Kidney epithelial cell (primary cell): ENCODE data around the gene PRELID1. TPM values are rescaled to one million over a fixed set of nuclear protein-coding genes. Genes with fewer than 3 reads are reported as not detected.

Experiments
- DNase-seq: peaks from one replicate; pipeline ENCODE4 v3.0.0-alpha.2; 2010; ENCODE audit warnings: low read depth
- H3K27me3 ChIP-seq: 2 replicates; pipeline ENCODE4 v1.6.0; 2011; ENCODE audit warnings: low read length; ENCODE audit not compliant: control insufficient read depth, insufficient read depth
- H3K36me3 ChIP-seq: 2 replicates; pipeline ENCODE4 v1.5.1; 2011; ENCODE audit warnings: low read length; ENCODE audit not compliant: control insufficient read depth, insufficient read depth
- H3K4me3 ChIP-seq: 2 replicates; pipeline ENCODE4 v1.5.1; 2011; ENCODE audit warnings: low read depth, mild to moderate bottlenecking, control low read depth, low read length
- total RNA-seq: library from RNA; depleted of rRNA; stranded (reverse); fragments of >200 nt; gene quantifications from 2 replicates; pipeline ENCODE4 v1.2.3, GENCODE V29; 2015
- TF ChIP-seq, protein P1 (sequence below): IDR thresholded peaks from 2 replicates; pipeline ENCODE4 v1.5.1; 2011; ENCODE audit warnings: mild to moderate bottlenecking, moderate library complexity, low read length, control low read depth, inconsistent platforms; ENCODE audit not compliant: insufficient read depth, poor library complexity, severe bottlenecking

The PRELID1 gene
- total RNA-seq, 1 donor from 2014 or later: 178 TPM

DNA sequence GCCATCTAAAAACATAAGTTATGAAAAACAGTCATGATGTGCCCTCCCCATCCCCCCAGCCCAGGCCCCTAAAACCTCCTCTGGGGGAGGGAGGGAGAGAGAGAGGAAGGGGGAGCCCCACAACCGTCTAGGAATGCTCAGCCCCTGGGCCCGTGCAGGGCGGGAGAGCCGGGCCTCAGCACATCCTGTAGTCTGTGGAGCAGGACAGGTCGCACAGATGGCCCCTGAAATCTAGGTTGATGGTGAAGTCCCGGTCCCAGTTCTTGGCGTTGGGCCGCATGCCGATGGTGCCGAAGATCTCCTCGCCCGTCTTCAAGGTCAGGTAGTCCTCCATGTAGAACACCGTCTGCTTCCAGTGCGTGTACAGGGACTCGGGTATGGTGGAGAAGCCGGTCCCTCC, 38.2 kb upstream of the PRELID1 start:
- H3K36me3 ChIP-seq: peaks cover 3% of the 10 kb centered on the region
- H3K4me3 ChIP-seq: no peak overlapping the region
- H3K27me3 ChIP-seq: no peaks in the 10 kb centered on the region
- DNase-seq: no peak
- TF ChIP-seq, protein P1, sequence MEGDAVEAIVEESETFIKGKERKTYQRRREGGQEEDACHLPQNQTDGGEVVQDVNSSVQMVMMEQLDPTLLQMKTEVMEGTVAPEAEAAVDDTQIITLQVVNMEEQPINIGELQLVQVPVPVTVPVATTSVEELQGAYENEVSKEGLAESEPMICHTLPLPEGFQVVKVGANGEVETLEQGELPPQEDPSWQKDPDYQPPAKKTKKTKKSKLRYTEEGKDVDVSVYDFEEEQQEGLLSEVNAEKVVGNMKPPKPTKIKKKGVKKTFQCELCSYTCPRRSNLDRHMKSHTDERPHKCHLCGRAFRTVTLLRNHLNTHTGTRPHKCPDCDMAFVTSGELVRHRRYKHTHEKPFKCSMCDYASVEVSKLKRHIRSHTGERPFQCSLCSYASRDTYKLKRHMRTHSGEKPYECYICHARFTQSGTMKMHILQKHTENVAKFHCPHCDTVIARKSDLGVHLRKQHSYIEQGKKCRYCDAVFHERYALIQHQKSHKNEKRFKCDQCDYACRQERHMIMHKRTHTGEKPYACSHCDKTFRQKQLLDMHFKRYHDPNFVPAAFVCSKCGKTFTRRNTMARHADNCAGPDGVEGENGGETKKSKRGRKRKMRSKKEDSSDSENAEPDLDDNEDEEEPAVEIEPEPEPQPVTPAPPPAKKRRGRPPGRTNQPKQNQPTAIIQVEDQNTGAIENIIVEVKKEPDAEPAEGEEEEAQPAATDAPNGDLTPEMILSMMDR: no peak

DNA sequence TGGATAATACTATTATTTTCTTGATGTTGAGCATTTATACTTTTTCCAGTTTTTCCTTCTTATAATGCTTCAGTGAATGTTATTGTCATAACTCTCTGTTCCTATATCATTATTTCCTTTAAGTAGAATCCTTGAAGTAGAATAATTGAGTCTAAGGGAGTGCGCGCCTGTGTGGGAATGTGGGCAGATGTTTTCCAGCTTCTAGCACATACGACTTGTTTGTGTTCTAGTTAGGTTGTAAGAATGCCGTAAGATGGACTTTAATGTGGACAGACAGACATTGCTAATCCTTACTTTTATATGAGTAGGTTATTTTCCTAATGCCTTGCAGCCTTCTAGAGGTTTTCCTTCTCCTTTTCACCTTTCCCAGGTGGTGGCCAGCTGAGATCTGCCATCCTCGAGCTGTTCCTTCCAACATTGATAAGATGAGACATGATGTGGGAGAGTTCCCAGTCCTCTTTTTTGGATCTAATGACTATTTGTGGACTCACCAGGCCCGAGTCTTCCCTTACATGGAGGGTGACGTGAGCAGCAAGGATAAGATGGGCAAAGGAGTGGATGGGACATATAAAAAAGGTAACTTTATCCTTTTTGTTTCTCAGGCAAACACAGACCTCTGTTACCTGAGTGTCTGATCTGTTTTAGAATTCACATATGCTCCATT, 34.2 kb upstream of the PRELID1 start:
- H3K27me3 ChIP-seq: no peaks in the 10 kb centered on the region

DNA sequence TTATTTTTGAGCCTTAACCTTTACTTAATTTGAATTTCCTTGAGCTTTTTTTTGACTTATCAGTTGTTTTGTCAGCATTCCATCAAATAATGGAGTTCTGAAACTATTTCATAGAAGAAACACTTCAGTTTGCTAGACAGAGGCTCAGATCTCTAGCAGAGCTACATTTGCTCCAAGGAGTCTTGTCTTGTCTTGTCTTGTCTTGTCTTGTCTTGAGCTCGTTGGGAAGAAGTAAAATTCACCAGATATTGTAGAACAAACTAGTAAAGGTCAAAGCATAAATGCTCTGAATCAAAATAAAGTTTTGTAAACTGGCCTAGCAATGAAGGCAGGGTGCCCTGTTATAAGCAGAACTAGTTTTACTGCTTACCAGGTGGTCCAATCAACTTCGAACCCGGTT, 33.6 kb upstream of the PRELID1 start:
- H3K36me3 ChIP-seq: peaks cover 3% of the 10 kb centered on the region
- TF ChIP-seq, protein P1: no peak
- H3K4me3 ChIP-seq: no peak overlapping the region
- no peak for DNase-seq
- H3K27me3 ChIP-seq: no peaks in the 10 kb centered on the region

More for the DNA sequence above, 34.2 kb upstream of the PRELID1 start:
- TF ChIP-seq, protein P1: no peak
- DNase-seq: no peak
- Histone ChIP-seq H3K4me3 (no peak overlapping the region), H3K36me3 (peaks cover 3% of the 10 kb centered on the region)

DNA sequence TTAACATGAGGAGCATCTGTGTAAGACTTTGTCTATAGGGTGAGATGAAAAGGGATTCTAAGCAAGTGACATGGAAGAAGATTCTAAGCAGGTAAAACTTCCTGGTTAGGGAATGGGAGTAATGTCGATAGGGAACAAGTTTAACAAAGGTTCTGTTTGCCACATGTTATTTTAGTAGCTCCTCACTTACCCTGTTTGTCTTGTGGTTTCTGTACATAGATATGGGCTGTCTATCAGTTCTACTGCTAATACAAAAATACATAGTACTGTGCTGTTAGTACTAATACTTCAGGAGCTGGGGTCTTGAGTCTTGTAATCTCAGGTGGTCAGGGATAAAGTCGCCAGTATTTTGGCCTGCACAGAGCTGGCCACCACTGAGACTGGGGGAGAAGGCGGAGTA, 32.9 kb upstream of the PRELID1 start:
- Histone ChIP-seq H3K27me3 (no peaks in the 10 kb centered on the region), H3K4me3 (no peak overlapping the region), H3K36me3 (peaks cover 3% of the 10 kb centered on the region)
- DNase-seq: no peak
- TF ChIP-seq, protein P1: no peak

DNA sequence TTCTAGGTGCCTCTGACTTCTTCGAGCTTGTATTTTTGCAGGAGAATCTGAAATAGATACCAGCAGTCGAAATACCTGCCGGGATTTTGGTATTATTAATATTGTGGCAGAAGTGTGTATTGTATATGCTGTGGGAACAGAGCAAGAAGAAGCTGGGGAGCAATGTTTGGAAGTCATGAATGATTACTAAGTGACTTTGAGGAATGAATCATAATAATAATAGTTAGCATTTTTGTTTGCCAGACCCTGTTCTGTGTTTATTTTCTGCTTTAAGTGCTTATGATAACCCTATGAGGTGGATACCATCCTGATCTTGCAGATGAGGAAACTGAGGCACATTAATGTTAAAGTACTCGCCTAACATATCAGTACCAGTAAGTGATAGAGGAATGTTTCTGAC, 32.5 kb upstream of the PRELID1 start:
- Histone ChIP-seq H3K27me3 (no peaks in the 10 kb centered on the region), H3K4me3 (no peak overlapping the region), H3K36me3 (peaks cover 1% of the 10 kb centered on the region)
- TF ChIP-seq, protein P1: no peak
- DNase-seq: no peak

DNA sequence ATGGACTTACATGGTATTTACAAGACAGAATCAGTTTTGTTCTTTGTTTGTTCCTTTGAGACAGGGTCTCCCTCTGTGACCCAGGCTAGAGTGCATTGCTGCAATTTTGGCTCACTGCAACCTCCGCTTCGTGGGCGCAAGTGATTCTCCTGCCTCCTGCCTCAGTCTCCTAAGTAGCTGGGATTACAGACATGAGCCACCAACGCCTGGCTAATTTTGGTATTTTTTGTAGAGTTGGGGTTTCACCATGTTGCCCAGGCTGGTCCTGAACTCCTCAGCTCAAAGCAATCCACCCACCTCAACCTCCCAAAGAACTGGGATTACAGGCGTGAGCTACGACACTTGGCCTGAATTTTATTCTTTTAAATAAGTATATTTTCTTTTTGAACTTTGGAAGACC, 27.7 kb upstream of the PRELID1 start:
- DNase-seq: no peak
- H3K36me3 ChIP-seq: peaks cover 2% of the 10 kb centered on the region
- TF ChIP-seq, protein P1: no peak
- no peak overlapping the region for H3K4me3 ChIP-seq
- H3K27me3 ChIP-seq: no peaks in the 10 kb centered on the region
